ENCODE data around the gene FGGY.

FGGY gene

DNA sequence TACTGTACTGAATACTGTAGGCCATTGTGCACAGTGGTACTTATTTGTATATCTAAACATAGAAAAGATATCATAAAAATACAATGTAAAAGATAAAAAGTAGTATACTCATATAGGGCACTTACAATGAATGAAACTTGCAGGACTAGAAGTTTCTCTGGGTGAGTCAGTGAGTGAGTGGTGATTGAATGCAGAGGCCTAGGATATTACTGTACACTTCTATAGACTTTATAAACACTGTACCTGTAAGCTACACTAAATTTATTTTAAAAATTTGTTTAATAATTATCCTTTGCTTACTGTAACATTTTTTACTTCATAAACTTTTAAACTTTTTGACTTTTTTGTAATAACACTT lies 82.5 kb downstream of the FGGY start:
- Histone ChIP-seq H4K20me1 (ENCODE audit: low read depth, low read length) (no peaks in the 10 kb centered on the region), H3K9me2 (replicated peaks; ENCODE audit: insufficient read depth, low read length) (no peaks in the 10 kb centered on the region), H3K9me3 (ENCODE audit: insufficient read depth, low read length) (no peaks in the 10 kb centered on the region), H3K36me3 (ENCODE audit: low read length) (no peaks in the 10 kb centered on the region), H3K9ac (ENCODE audit: low read length) (no peak overlapping the region), H3F3A (ENCODE audit: insufficient read depth) (no peaks in the 10 kb centered on the region), H2AFZ (ENCODE audit: low read depth, low read length, severe bottlenecking) (no peak overlapping the region), H3K27ac (ENCODE audit: low read depth, low read length) (no peak overlapping the region), H3K27me3 (ENCODE audit: low read length) (no peaks in the 10 kb centered on the region), H3K4me2 (ENCODE audit: low read depth, low read length, poor library complexity, severe bottlenecking) (no peak overlapping the region), H3K4me3 (ENCODE audit: insufficient read depth, low read length, poor library complexity, severe bottlenecking) (no peak overlapping the region), H3K79me2 (ENCODE audit: insufficient read depth, low read length) (no peaks in the 10 kb centered on the region)
- no peak for TF ChIP-seq EZH2phosphoT487 (conservative IDR thresholded peaks at IDR 0.05; ENCODE audit: low read length)
- TF ChIP-seq CTCF (IDR thresholded peaks at IDR 0.05; ENCODE audit: insufficient read depth, low read length, poor library complexity, severe bottlenecking) = no peak

DNA sequence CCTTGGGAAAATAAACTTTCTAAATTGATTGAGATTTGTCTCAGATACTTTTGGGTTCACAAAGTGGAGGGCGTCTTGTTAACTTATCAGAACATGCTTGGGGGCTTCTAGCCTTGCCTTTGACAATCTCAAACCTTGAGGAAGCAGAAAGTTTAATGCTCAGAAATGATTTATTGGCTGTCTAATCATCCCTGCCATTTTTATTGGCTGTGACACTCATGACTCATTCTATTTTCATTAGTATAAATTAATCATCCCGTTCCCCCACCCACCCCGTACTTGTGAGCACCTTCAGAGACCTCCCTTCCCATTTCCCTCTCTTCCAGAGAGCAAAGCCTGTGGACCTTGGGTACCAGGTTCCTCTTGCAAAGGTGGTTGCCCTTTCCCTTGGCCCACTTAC lies 87.1 kb downstream of the FGGY start:
- H2AFZ ChIP-seq (ENCODE audit: low read depth, low read length, severe bottlenecking) = no peak overlapping the region
- no peak overlapping the region for H3K9ac ChIP-seq (ENCODE audit: low read length)
- no peak overlapping the region for H3K27ac ChIP-seq (ENCODE audit: low read depth, low read length)
- no peaks in the 10 kb centered on the region for H3K79me2 ChIP-seq (ENCODE audit: insufficient read depth, low read length)
- TF ChIP-seq CTCF (IDR thresholded peaks at IDR 0.05; ENCODE audit: insufficient read depth, low read length, poor library complexity, severe bottlenecking) (no peak), EZH2phosphoT487 (conservative IDR thresholded peaks at IDR 0.05; ENCODE audit: low read length) (no peak)
- no peaks in the 10 kb centered on the region for H3K27me3 ChIP-seq (ENCODE audit: low read length)
- H3K36me3 ChIP-seq (ENCODE audit: low read length) = no peaks in the 10 kb centered on the region
- no peaks in the 10 kb centered on the region for H4K20me1 ChIP-seq (ENCODE audit: low read depth, low read length)
- no peak overlapping the region for H3K4me2 ChIP-seq (ENCODE audit: low read depth, low read length, poor library complexity, severe bottlenecking)
- H3K4me3 ChIP-seq (ENCODE audit: insufficient read depth, low read length, poor library complexity, severe bottlenecking) = no peak overlapping the region
- no peaks in the 10 kb centered on the region for H3F3A ChIP-seq (ENCODE audit: insufficient read depth)
- H3K9me3 ChIP-seq (ENCODE audit: insufficient read depth, low read length) = no peaks in the 10 kb centered on the region
- no peaks in the 10 kb centered on the region for H3K9me2 ChIP-seq (replicated peaks; ENCODE audit: insufficient read depth, low read length)

DNA sequence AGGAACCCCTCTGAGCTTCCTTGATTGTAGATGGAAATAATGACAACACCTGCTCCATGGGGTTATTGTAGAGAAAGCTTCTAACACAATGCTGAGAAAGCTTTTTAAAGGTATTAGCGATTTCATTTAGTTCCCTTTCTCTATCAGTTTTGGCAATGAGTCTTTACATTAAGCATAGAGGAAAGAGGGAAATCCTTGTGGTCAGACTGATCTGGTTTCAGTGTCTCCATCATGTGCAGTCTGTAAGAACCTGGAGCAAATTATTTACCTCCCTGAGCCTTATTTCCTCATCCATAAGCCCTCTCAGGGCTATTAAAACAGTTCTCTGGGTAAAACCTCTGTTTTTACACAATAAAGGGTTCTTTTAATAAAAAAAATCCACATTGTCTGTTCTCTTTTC lies 87.5 kb downstream of the FGGY start:
- no peak overlapping the region for H3K4me2 ChIP-seq (ENCODE audit: low read depth, low read length, poor library complexity, severe bottlenecking)
- no peaks in the 10 kb centered on the region for H3K27me3 ChIP-seq (ENCODE audit: low read length)
- no peak overlapping the region for H3K4me3 ChIP-seq (ENCODE audit: insufficient read depth, low read length, poor library complexity, severe bottlenecking)
- H3K36me3 ChIP-seq (ENCODE audit: low read length) = no peaks in the 10 kb centered on the region
- H3K79me2 ChIP-seq (ENCODE audit: insufficient read depth, low read length) = no peaks in the 10 kb centered on the region
- H3F3A ChIP-seq (ENCODE audit: insufficient read depth) = no peaks in the 10 kb centered on the region
- H3K9me3 ChIP-seq (ENCODE audit: insufficient read depth, low read length) = no peaks in the 10 kb centered on the region
- H3K9me2 ChIP-seq (replicated peaks; ENCODE audit: insufficient read depth, low read length) = no peaks in the 10 kb centered on the region
- H2AFZ ChIP-seq (ENCODE audit: low read depth, low read length, severe bottlenecking) = no peak overlapping the region
- no peaks in the 10 kb centered on the region for H4K20me1 ChIP-seq (ENCODE audit: low read depth, low read length)
- TF ChIP-seq CTCF (IDR thresholded peaks at IDR 0.05; ENCODE audit: insufficient read depth, low read length, poor library complexity, severe bottlenecking) (no peak), EZH2phosphoT487 (conservative IDR thresholded peaks at IDR 0.05; ENCODE audit: low read length) (no peak)
- no peak overlapping the region for H3K27ac ChIP-seq (ENCODE audit: low read depth, low read length)
- no peak overlapping the region for H3K9ac ChIP-seq (ENCODE audit: low read length)

- TF ChIP-seq CTCF (IDR thresholded peaks at IDR 0.05; ENCODE audit: insufficient read depth, low read length, poor library complexity, severe bottlenecking) (no peak), EZH2phosphoT487 (conservative IDR thresholded peaks at IDR 0.05; ENCODE audit: low read length) (no peak)
- no peak overlapping the region for H2AFZ ChIP-seq (ENCODE audit: low read depth, low read length, severe bottlenecking)
- H3K9me3 ChIP-seq (ENCODE audit: insufficient read depth, low read length) = no peaks in the 10 kb centered on the region
- no peak overlapping the region for H3K27ac ChIP-seq (ENCODE audit: low read depth, low read length)
- H3K9ac ChIP-seq (ENCODE audit: low read length) = no peak overlapping the region
- H3K9me2 ChIP-seq (replicated peaks; ENCODE audit: insufficient read depth, low read length) = no peaks in the 10 kb centered on the region
- H3K36me3 ChIP-seq (ENCODE audit: low read length) = no peaks in the 10 kb centered on the region
- no peaks in the 10 kb centered on the region for H3F3A ChIP-seq (ENCODE audit: insufficient read depth)
- no peak overlapping the region for H3K4me3 ChIP-seq (ENCODE audit: insufficient read depth, low read length, poor library complexity, severe bottlenecking)
- no peaks in the 10 kb centered on the region for H3K27me3 ChIP-seq (ENCODE audit: low read length)
- no peaks in the 10 kb centered on the region for H3K79me2 ChIP-seq (ENCODE audit: insufficient read depth, low read length)
- no peak overlapping the region for H3K4me2 ChIP-seq (ENCODE audit: low read depth, low read length, poor library complexity, severe bottlenecking)
- no peaks in the 10 kb centered on the region for H4K20me1 ChIP-seq (ENCODE audit: low read depth, low read length)
Measured at GRCh38 chr1:59388191-59388590, 91.3 kb downstream of the FGGY start.
